NCI-H146 treated with DMSO at 0.1 percent for 48 hours (cell line): ENCODE results near the gene SIGLEC9.

Source experiments
- DNase-seq: peaks from one replicate; lab custom pipeline; 2025; ENCODE audit not compliant: unreplicated experiment; lab: John Stamatoyannopoulos, UW

SIGLEC9 gene

GRCh38 chr19:51173681-51174080 lies 49.0 kb downstream of the SIGLEC9 start:
- no peak for DNase-seq

- DNase-seq: no peak
These were observed 54.5 kb downstream of the SIGLEC9 start for GRCh38 chr19:51179256-51179655.
